ENCODE measurements around the gene TGFB1I1.

GRCh38 chr16:31521368-31521767, 49.4 kb downstream of the TGFB1I1 start:
- TF ChIP-seq ZNF8 (CRISPR knock-in tag; IDR thresholded peaks at IDR 0.05) = no peak
- no peak for TF ChIP-seq SNAI2 (CRISPR knock-in tag; IDR thresholded peaks at IDR 0.05)
